Epithelial cell of proximal tubule (primary cell): Measurements from ENCODE around the gene RENBP. TPM values are rescaled to one million over a fixed set of nuclear protein-coding genes. Genes with fewer than 3 reads are reported as not detected.
"Not testable (repeated sequence)": the region's sequence is repeated elsewhere in the genome, so short reads cannot be mapped to it uniquely, and the experiment has no call there.

Experiments
- DNase-seq: peaks from one replicate; pipeline ENCODE4 v3.0.0-alpha.2; 2011; ENCODE audit warnings: low read depth
- H3K4me3 ChIP-seq: 2 replicates; pipeline ENCODE4 v1.5.1; 2011; ENCODE audit warnings: low read depth, mild to moderate bottlenecking, low read length
- total RNA-seq: library from RNA; depleted of rRNA; stranded (reverse); fragments of >200 nt; gene quantifications from 2 replicates; pipeline ENCODE4 v1.2.3, GENCODE V29; 2015
- TF ChIP-seq, protein P1 (sequence below): conservative IDR thresholded peaks from 2 replicates; pipeline ENCODE4 v1.5.1; 2012; ENCODE audit warnings: low read depth, mild to moderate bottlenecking, low read length

RENBP gene
- total RNA-seq, 1 donor from 2014 or later, result 0.92 TPM

DNA sequence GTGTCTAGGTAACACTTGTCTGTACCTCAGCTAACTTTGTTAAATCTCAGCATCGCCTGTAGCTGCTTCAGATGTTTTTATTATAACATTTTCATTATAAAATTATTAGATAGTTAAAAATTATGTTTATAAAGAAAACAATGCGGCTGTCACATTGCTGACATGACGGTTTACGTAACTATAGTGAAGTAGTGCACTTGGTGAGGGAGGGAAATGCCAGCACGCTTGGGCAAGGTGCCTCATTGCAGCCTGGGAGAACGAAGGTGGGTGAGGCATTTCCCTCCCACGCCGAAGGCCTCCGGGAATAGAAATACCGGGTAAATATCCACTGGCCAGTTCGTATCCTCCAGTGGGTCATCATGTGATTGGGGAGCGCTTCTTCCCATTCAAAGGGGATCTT lies 44.0 kb upstream of the RENBP start:
- no peak for DNase-seq
- TF ChIP-seq, protein P1, sequence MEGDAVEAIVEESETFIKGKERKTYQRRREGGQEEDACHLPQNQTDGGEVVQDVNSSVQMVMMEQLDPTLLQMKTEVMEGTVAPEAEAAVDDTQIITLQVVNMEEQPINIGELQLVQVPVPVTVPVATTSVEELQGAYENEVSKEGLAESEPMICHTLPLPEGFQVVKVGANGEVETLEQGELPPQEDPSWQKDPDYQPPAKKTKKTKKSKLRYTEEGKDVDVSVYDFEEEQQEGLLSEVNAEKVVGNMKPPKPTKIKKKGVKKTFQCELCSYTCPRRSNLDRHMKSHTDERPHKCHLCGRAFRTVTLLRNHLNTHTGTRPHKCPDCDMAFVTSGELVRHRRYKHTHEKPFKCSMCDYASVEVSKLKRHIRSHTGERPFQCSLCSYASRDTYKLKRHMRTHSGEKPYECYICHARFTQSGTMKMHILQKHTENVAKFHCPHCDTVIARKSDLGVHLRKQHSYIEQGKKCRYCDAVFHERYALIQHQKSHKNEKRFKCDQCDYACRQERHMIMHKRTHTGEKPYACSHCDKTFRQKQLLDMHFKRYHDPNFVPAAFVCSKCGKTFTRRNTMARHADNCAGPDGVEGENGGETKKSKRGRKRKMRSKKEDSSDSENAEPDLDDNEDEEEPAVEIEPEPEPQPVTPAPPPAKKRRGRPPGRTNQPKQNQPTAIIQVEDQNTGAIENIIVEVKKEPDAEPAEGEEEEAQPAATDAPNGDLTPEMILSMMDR, result no peak
- no peak overlapping the region for H3K4me3 ChIP-seq

DNA sequence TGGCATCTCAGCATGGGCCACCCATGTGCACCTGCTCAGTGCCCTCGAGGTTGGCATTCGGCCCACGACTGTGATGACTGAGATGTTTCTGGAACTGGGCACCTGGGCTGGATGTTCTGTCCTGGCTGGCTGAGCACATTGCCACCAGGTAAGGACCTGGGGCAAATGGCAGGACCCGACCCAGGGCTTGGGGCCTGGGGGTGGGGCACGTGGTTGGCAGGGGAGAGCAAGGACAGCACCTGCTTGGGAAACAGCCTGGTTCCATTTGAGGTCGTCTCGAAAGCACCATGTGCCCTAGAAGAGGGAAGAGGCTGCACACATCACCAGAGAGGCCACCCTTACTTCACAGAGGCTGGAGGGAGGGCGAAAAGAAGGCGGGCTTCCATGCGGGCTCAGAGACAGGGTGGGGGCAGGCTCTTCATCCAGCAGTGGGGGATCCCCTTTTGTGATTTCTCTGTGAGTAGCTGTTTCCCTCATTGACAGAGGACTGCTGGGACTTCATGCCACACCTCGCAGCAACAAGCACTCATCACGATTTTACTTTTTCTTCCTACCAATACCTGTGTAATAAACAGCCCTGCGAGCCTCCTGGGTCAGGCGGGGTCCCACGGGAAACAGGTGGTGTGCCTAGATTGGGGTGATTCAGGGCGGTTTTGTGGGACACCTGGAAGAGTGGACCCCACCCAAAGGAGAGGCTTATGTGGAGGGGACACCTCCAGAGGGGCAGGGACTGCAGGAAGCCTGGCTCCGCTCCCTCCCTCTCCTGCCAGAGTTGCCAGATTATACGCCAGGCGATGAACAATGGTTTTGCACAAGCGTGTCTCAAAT lies 40.1 kb upstream of the RENBP start:
- TF ChIP-seq, protein P1, result no peak
- DNase-seq, result no peak

DNA sequence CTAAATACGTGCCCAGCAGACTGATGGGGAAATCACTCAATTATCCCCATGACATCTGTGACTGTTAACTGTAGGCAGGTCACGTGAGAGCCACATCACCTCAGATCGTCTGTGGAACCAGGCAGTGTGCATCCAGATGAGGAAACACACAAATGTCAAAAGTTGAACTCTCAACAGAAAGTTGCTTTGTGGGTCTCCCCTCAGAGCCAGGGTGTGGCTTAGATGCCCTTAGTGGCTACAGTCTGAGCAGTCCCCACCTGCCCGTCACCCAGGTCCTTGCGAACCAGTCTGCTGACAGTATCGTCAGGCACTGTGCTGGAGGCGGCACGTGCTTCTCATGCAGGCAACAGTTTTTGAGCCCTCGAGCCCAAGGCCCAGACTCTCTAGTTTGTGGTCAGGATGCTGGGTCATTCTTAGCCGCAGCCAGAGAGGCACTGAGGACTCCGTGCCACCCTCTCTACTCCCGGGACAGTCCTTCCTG lies 38.9 kb upstream of the RENBP start:
- no peak overlapping the region for H3K4me3 ChIP-seq
- TF ChIP-seq, protein P1, result no peak
- DNase-seq, result no peak

More for the DNA sequence above, 40.1 kb upstream of the RENBP start:
- no peak overlapping the region for H3K4me3 ChIP-seq

DNA sequence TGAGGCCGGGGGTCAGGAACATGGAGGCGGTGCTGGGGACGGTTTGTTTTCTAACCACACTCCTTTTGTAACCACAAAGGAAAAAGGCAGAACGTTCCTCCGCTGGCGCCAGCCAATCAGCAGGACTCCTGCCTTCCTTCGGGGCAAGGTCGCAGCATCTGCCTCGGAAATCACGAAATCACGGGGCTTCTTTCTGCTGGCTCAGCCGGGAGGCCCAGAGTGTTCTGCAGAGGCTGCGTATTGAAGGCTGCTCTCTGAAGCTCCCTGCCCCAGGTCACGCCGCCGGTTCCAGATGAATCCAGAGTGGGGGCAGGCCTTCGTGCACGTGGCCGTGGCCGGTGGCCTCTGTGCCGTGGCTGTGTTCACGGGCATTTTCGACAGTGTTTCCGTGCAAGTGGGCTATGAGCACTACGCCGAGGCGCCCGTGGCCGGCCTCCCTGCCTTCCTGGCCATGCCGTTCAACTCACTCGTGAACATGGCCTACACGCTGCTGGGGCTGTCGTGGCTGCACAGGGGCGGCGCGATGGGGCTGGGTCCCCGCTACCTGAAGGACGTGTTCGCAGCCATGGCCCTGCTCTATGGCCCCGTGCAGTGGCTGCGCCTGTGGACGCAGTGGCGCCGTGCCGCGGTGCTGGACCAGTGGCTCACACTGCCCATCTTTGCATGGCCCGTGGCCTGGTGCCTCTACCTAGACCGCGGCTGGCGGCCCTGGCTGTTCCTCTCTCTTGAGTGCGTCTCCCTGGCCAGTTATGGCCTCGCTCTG lies 37.5 kb upstream of the RENBP start:
- H3K4me3 ChIP-seq, result no peak overlapping the region
- TF ChIP-seq, protein P1, result no peak
- no peak for DNase-seq

- no peak for DNase-seq
- TF ChIP-seq, protein P1, result no peak
These were observed 36.8 kb upstream of the RENBP start for GRCh38 chrX:153981231-153981630.

GRCh38 chrX:153980394-153980793 lies 36.0 kb upstream of the RENBP start:
- DNase-seq, H3K4me3 ChIP-seq: not testable (repeated sequence)

More at GRCh38 chrX:153981231-153981630, 36.8 kb upstream of the RENBP start:
- H3K4me3 ChIP-seq, result no peak overlapping the region

- TF ChIP-seq, protein P1, result no peak
- no peak overlapping the region for H3K4me3 ChIP-seq
- DNase-seq, result no peak
These were observed 30.4 kb upstream of the RENBP start for GRCh38 chrX:153974726-153975286.
